Neural cell (in vitro differentiated cells): ENCODE results near the gene CPNE2.
"Not testable (repeated sequence)": the region's sequence is repeated elsewhere in the genome, so short reads cannot be mapped to it uniquely, and the experiment has no call there.

ENCODE experiments used
- EP300 ChIP-seq: fragments of 450-650 bp; conservative IDR thresholded peaks from 2 replicates; pipeline ENCODE4 v1.6.1; 2014; ENCODE audit warnings: antibody characterized with exemption, mild to moderate bottlenecking, moderate library complexity; ENCODE audit not compliant: poor library complexity, severe bottlenecking
- EZH2 ChIP-seq: fragments of 200-600, 300-800 bp; shearing (Covaris generic), sonication (generic); IDR thresholded peaks from 2 replicates; pipeline ENCODE4 v1.6.1; 2014; ENCODE audit warnings: antibody characterized with exemption, low read length, borderline replicate concordance, mild to moderate bottlenecking; ENCODE audit not compliant: insufficient read depth, poor library complexity, severe bottlenecking
- POLR2AphosphoS5 ChIP-seq: IDR thresholded peaks from 2 replicates; pipeline ENCODE4 v1.6.1; 2012
- TAF1 ChIP-seq: IDR thresholded peaks from 2 replicates; pipeline ENCODE4 v1.6.1; 2012; ENCODE audit warnings: low read depth
- TF ChIP-seq, protein P1 (sequence below): fragments of 450-650 bp; IDR thresholded peaks from 2 replicates; pipeline ENCODE4 v1.5.1; 2014; ENCODE audit warnings: antibody characterized with exemption, mild to moderate bottlenecking, moderate library complexity; ENCODE audit not compliant: poor library complexity, severe bottlenecking

DNA sequence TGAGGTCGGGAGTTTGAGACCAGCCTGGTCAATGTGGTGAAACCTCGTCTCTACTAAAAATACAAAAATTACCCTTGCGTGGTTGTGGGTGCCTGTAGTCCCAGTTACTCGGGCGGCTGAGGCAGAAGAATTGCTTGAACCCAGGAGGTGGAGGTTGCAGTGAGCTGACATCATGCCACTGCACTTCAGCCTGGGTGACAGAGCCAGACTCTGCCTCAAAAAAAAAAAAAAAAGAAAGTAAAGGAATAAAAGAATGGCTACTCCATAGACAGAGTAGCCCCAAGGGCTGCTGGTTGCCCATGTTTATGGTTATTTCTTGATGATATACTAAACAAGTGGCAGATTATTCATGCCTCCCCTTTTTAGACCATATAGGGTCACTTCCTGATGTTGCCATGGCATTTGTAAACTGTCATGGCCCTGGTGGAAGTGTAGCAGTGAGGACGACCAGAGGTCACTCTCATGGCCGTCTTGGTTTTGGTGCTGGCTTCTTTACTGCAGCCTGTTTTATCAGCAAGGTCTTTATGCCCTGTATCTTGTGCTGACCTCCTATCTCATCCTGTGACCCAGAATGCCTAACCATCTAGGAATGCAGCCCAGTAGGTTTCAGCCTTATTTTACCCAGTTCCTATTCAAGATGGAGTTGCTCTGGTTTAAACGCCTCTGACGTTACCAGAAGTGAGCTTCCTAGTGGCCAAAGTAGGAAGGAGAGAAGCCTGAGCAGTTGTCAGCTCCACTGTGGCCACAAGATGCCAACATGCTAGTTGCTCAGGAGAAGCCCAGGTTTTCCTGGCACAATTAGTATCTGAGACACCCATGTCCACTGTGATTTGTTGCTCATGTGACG, 17.1 kb downstream of the CPNE2 start:
- TF ChIP-seq, protein P1, sequence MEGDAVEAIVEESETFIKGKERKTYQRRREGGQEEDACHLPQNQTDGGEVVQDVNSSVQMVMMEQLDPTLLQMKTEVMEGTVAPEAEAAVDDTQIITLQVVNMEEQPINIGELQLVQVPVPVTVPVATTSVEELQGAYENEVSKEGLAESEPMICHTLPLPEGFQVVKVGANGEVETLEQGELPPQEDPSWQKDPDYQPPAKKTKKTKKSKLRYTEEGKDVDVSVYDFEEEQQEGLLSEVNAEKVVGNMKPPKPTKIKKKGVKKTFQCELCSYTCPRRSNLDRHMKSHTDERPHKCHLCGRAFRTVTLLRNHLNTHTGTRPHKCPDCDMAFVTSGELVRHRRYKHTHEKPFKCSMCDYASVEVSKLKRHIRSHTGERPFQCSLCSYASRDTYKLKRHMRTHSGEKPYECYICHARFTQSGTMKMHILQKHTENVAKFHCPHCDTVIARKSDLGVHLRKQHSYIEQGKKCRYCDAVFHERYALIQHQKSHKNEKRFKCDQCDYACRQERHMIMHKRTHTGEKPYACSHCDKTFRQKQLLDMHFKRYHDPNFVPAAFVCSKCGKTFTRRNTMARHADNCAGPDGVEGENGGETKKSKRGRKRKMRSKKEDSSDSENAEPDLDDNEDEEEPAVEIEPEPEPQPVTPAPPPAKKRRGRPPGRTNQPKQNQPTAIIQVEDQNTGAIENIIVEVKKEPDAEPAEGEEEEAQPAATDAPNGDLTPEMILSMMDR, result not testable (repeated sequence)
- TF ChIP-seq TAF1, EZH2, POLR2AphosphoS5, EP300: not testable (repeated sequence)
